HepG2 (cell line): Measurements from ENCODE around the gene EXOC1. TPM values are rescaled to one million over a fixed set of nuclear protein-coding genes. Genes with fewer than 3 reads are reported as not detected.

Experiments used
- ATAC-seq: fragments of 200-7000 bp; cut with Tn5 transposase; 3 replicates; pipeline ENCODE4 v1.9.1; 2020; ENCODE audit warnings: mild to moderate bottlenecking, moderate library complexity
- BruUV-seq: library from RNA; stranded (reverse); fragments of 400-500 nt; replicated peaks from 2 replicates; lab custom pipeline; 2021; lab: Mats Ljungman, UMichigan
- CTCF ChIA-PET: fragments of 300-600 bp; formaldehyde crosslinking; extraction: SDS; loops from one replicate; lab custom pipeline; 2021; ENCODE audit warnings: low total read pairs, inconsistent platforms, low intra/inter-chr PET ratio; lab: Yijun Ruan, JAX
- POLR2A ChIA-PET: fragments of 350-600 bp; sonication (Branson Sonifier 250); formaldehyde crosslinking; loops from one replicate; lab custom pipeline; 2020; ENCODE audit warnings: antibody characterized with exemption, inconsistent platforms; lab: Yijun Ruan, JAX
- DNase-seq: peaks from one replicate; pipeline ENCODE4 v3.0.0-alpha.2; 2015; ENCODE audit warnings: low spot score
- FAIRE-seq: peaks from 3 replicates; lab custom pipeline; 2011; peaks lifted over from hg19 to GRCh38; lab: Jason Lieb, UNC
- H2AFZ ChIP-seq: one replicate; pipeline ENCODE4 v1.6.1; 2011; ENCODE audit warnings: low read length, inconsistent platforms
- H3K27ac ChIP-seq: fragments of 300-600 bp; 3 replicates; pipeline ENCODE4 v1.8.0; 2011; ENCODE audit warnings: mixed run types, mild to moderate bottlenecking, mixed read lengths, low read length, inconsistent platforms; ENCODE audit not compliant: insufficient read depth; ENCODE audit errors: extremely low read length
- H3K27me3 ChIP-seq, 2 experiments: fragments of 200-600 bp in 1 of 2; 2 replicates in 1 of 2; 3 replicates in 1 of 2; pipeline versions ENCODE4 v1.6.0 to v1.8.0; 2011; ENCODE audit warnings: low read length in 2 of 2, mild to moderate bottlenecking in 2 of 2, moderate library complexity in 2 of 2, inconsistent platforms in 1 of 2; ENCODE audit not compliant: insufficient read depth in 2 of 2, control insufficient read depth in 1 of 2
- H3K36me3 ChIP-seq, 2 experiments: fragments of 200-600 bp in 1 of 2; replicated peaks in 1 of 2; 2 replicates in 1 of 2; 3 replicates in 1 of 2; pipeline versions ENCODE4 v1.5.1 to v1.8.0; 2011; ENCODE audit warnings: low read length in 2 of 2, inconsistent platforms in 1 of 2; ENCODE audit not compliant: insufficient read depth in 2 of 2, control insufficient read depth in 1 of 2
- H3K4me1 ChIP-seq: 2 replicates; pipeline ENCODE4 v1.5.1; 2012; ENCODE audit warnings: low read length, inconsistent platforms; ENCODE audit not compliant: insufficient read depth
- H3K4me2 ChIP-seq: 2 replicates; pipeline ENCODE4 v1.6.0; 2011; ENCODE audit warnings: low read depth, low read length, inconsistent platforms
- H3K4me3 ChIP-seq, 3 experiments: fragments of 200-600 bp in 1 of 3; sonication (generic), shearing (Covaris generic) in 1 of 3; replicated peaks in 1 of 3; 2 replicates each; pipeline ENCODE4 v1.5.1; 2011 to 2016; ENCODE audit warnings: low read length in 3 of 3, inconsistent platforms in 2 of 3, low read depth in 2 of 3, mild to moderate bottlenecking in 2 of 3, control low read depth in 1 of 3, mixed read lengths in 1 of 3; ENCODE audit not compliant: insufficient read depth in 1 of 3
- H3K79me2 ChIP-seq: one replicate; pipeline ENCODE4 v1.6.1; 2011; ENCODE audit warnings: low read length, inconsistent platforms; ENCODE audit not compliant: insufficient read depth
- H3K9ac ChIP-seq: 2 replicates; pipeline ENCODE4 v1.6.0; 2011; ENCODE audit warnings: mild to moderate bottlenecking, low read depth, low read length, inconsistent platforms; ENCODE audit not compliant: insufficient read depth
- H3K9me3 ChIP-seq: 2 replicates; pipeline ENCODE4 v1.5.1; 2012; ENCODE audit warnings: mild to moderate bottlenecking, low read length
- H4K20me1 ChIP-seq: 2 replicates; pipeline ENCODE4 v1.6.0; 2011; ENCODE audit warnings: inconsistent platforms, mild to moderate bottlenecking, low read length, moderate library complexity; ENCODE audit not compliant: insufficient read depth
- BATF2 ChIP-seq: sonication (generic); formaldehyde crosslinking; IDR thresholded peaks from 2 replicates; pipeline ENCODE4 v1.8.0; 2022; ENCODE audit warnings: mild to moderate bottlenecking, missing genetic modification reagents, moderate library complexity
- EEA1 ChIP-seq: sonication (generic); formaldehyde crosslinking; IDR thresholded peaks from 2 replicates; pipeline ENCODE4 v1.5.1; 2020; ENCODE audit warnings: mild to moderate bottlenecking, missing genetic modification reagents, borderline replicate concordance
- ELF3 ChIP-seq: IDR thresholded peaks from 2 replicates; pipeline ENCODE4 v1.6.1; 2016; ENCODE audit warnings: missing genetic modification reagents, missing compliant biosample characterization
- KLF11 ChIP-seq: IDR thresholded peaks from 2 replicates; pipeline ENCODE4 v1.6.1; 2016; ENCODE audit warnings: missing compliant biosample characterization
- ZKSCAN5 ChIP-seq: sonication (generic); formaldehyde crosslinking; IDR thresholded peaks from 2 replicates; pipeline ENCODE4 v1.5.1; 2020; ENCODE audit warnings: mild to moderate bottlenecking, missing genetic modification reagents
- WGBS: methylation state at CpG from one replicate; pipeline ENCODE4 v1.1.6; 2017; ENCODE audit warnings: low lambda C conversion rate; 5-methylcytosine and 5-hydroxymethylcytosine counted together
- in situ Hi-C: cut with HindIII; loops from 2 replicates; pipeline ENCODE4 v1.10.0; 2017; ENCODE audit warnings: low pct_unique_long_range_greater_than_20kb; ENCODE audit not compliant: extremely low pct_ligation_motif_present
- intact Hi-C: fragments of 100-400 bp; cut with micrococcal nuclease; formaldehyde crosslinking; loops from one replicate; pipeline ENCODE4 v1.10.0; 2022; ENCODE audit not compliant: unreplicated experiment
- polyA plus RNA-seq, 8 experiments: library from polyadenylated mRNA; depleted of rRNA in 3 of 8; stranded (reverse) in 7 of 8; unstranded in 1 of 8; fragments of >200 nt; fragmentation: Illumina TruSeq in 4 of 8; extraction: Trizol in 4 of 8; gene quantifications; 2 replicates each; pipeline versions ENCODE4 v1.2.1 to v1.2.3, GENCODE V29; 2011 to 2016; ENCODE audit warnings: low read depth in 4 of 8, missing spikeins in 1 of 8, mixed read lengths in 1 of 8; ENCODE audit not compliant: insufficient read depth in 1 of 8
- total RNA-seq, 5 experiments: library from RNA; depleted of rRNA; stranded (reverse); fragments of >200 nt; fragmentation: Illumina TruSeq; extraction: Trizol; gene quantifications; 2 replicates each; pipeline ENCODE4 v1.2.3, GENCODE V29; 2016; ENCODE audit warnings: low read depth in 1 of 5

The EXOC1 gene
- total and polyA plus RNA-seq, 2 of the 13 experiments (the other 11 are each of a cell fraction or from before 2014, with no cell fraction given), result 9.1 to 18.4 TPM

- BruUV-seq, result no TSS peak
- peaks cover 2 to 14% of the 10 kb centered on the region in 2 experiments; a peak in 3 of 5 replicates for H3K27me3 ChIP-seq
- H3K9me3 ChIP-seq, result no peaks in the 10 kb centered on the region
- H3K4me2 ChIP-seq, result no peak overlapping the region
- H3K9ac ChIP-seq, result no peak overlapping the region
- no peak overlapping the region for H3K4me3 ChIP-seq
- intact Hi-C loops, result no loop called here
- no peak overlapping the region for H3K27ac ChIP-seq
- ATAC-seq (no peak), DNase-seq (no peak)
- no peaks in the 10 kb centered on the region for H3K36me3 ChIP-seq
- no peaks in the 10 kb centered on the region for H4K20me1 ChIP-seq
- no peak for TF ChIP-seq EEA1 (CRISPR knock-in tag)
- TF ChIP-seq ELF3 (CRISPR knock-in tag), result no peak
- no peak for TF ChIP-seq BATF2
- TF ChIP-seq, all 625 proteins: peak for 0
- H2AFZ ChIP-seq, result no peak overlapping the region
- no peaks in the 10 kb centered on the region for H3K79me2 ChIP-seq
- WGBS, result 0% methylated on average over 2 of the region's 2 CpGs
- ChIA-PET POLR2A (no interaction called here), CTCF (no interaction called here)
- in situ Hi-C loops, result no loop called here
- FAIRE-seq, result no peak
- H3K4me1 ChIP-seq, result no peaks in the 10 kb centered on the region
These were observed 33.2 kb upstream of the EXOC1 start for GRCh38 chr4:55820279-55820678.

- in situ Hi-C loops, result no loop called here
- POLR2A ChIA-PET, result no interaction called here
These were observed 31.1 kb upstream of the EXOC1 start for GRCh38 chr4:55822329-55822728.

More at GRCh38 chr4:55822329-55822728, 31.1 kb upstream of the EXOC1 start:
- FAIRE-seq, result no peak
- no peak for ATAC-seq
- Histone ChIP-seq H3K79me2 (no peaks in the 10 kb centered on the region), H3K4me3 (no peak overlapping the region), H3K4me2 (no peak overlapping the region), H3K27ac (no peak overlapping the region), H3K9me3 (no peaks in the 10 kb centered on the region), H3K9ac (no peak overlapping the region), H3K27me3 (peaks cover 2 to 14% of the 10 kb centered on the region in 2 experiments; a peak in 3 of 5 replicates), H2AFZ (no peak overlapping the region), H3K36me3 (no peaks in the 10 kb centered on the region)
- 5% methylated on average over 3 of the region's 3 CpGs for WGBS
- DNase-seq, result no peak
- intact Hi-C loops, result no loop called here
- CTCF ChIA-PET, result no interaction called here
- TF ChIP-seq ZKSCAN5 (CRISPR knock-in tag) (no peak), KLF11 (CRISPR knock-in tag) (no peak)
- TF ChIP-seq, all 625 proteins: peak for 0
- H4K20me1 ChIP-seq, result no peaks in the 10 kb centered on the region
- no peaks in the 10 kb centered on the region for H3K4me1 ChIP-seq
- no TSS peak for BruUV-seq
